ENCODE measurements around the gene SLC46A2.

DNA sequence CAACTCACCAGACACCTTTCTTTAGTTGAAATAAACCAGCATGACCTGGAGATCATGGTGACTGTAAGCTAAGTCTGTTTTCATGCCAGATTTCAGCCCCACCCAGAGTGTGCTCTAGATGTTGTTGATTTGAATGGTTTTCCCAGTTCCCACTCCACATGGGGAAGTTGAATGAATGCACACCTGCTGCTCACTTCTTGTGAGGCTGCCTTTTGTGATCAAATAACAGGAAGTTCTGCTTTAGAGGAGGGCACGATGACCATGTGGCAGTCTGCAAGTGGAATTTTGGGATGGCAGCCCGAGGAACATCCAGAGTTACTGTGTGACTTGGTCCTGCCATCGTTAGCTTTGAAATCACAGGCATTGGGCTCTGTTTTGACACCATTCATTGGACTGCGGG, 18.7 kb downstream of the SLC46A2 start:
- TF ChIP-seq, protein P1, sequence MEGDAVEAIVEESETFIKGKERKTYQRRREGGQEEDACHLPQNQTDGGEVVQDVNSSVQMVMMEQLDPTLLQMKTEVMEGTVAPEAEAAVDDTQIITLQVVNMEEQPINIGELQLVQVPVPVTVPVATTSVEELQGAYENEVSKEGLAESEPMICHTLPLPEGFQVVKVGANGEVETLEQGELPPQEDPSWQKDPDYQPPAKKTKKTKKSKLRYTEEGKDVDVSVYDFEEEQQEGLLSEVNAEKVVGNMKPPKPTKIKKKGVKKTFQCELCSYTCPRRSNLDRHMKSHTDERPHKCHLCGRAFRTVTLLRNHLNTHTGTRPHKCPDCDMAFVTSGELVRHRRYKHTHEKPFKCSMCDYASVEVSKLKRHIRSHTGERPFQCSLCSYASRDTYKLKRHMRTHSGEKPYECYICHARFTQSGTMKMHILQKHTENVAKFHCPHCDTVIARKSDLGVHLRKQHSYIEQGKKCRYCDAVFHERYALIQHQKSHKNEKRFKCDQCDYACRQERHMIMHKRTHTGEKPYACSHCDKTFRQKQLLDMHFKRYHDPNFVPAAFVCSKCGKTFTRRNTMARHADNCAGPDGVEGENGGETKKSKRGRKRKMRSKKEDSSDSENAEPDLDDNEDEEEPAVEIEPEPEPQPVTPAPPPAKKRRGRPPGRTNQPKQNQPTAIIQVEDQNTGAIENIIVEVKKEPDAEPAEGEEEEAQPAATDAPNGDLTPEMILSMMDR (IDR thresholded peaks at IDR 0.05), result no peak
- no peak for TF ChIP-seq POLR2A (IDR thresholded peaks at IDR 0.05)

Measured in lower leg skin (tissue), 3 donors.